ENCODE data around the gene CADM1. TPM values are rescaled to one million over a fixed set of nuclear protein-coding genes. Genes with fewer than 3 reads are reported as not detected.

CADM1 gene
- total and polyA plus RNA-seq, 2 donors (not counting 3 experiments of a cell fraction or from before 2014, with no cell fraction given), result 0.52 to 2.6 TPM

- H3K4me2 ChIP-seq (ENCODE audit: insufficient read depth, low read length), result no peak overlapping the region
- no peaks in the 10 kb centered on the region for H3K27me3 ChIP-seq (ENCODE audit: control insufficient read depth in 2 of 2, insufficient read depth in 2 of 2, low read length in 2 of 2)
- dilution Hi-C loops (cut with MboI; ENCODE audit: extremely low pct_ligation_motif_present, low sequenced_read_pairs), result no loop called here
- H2AFZ ChIP-seq (ENCODE audit: low read depth, low read length), result no peak overlapping the region
- no peaks in the 10 kb centered on the region for H3K9me3 ChIP-seq (replicated peaks; ENCODE audit: control insufficient read depth, insufficient read depth, low read length)
- POLR2A ChIA-PET, result no interaction called here
- no peak overlapping the region for H3K27ac ChIP-seq (ENCODE audit: insufficient read depth, low read depth, low read length)
- FAIRE-seq (no peak), DNase-seq (ENCODE audit: low read depth, low spot score) (no peak)
- BruUV-seq (replicated peaks), result no TSS peak
- H3K9me1 ChIP-seq (replicated peaks; ENCODE audit: control insufficient read depth, extremely low read depth, insufficient read depth, low read length), result no peaks in the 10 kb centered on the region
- H3K4me3 ChIP-seq (replicated peaks in 1 of 3; ENCODE audit: insufficient read depth in 1 of 3, low read depth in 1 of 3, low read length in 3 of 3), result no peak overlapping the region
- no peaks in the 10 kb centered on the region for H3K36me3 ChIP-seq (ENCODE audit: control insufficient read depth in 2 of 2, extremely low read depth in 1 of 2, insufficient read depth in 2 of 2, low read length in 2 of 2)
- CTCF ChIA-PET, result no interaction called here
- H3K79me2 ChIP-seq (ENCODE audit: control insufficient read depth, insufficient read depth, low read length), result no peaks in the 10 kb centered on the region
- no peaks in the 10 kb centered on the region for H4K20me1 ChIP-seq (replicated peaks; ENCODE audit: control insufficient read depth, extremely low read depth, insufficient read depth, low read length)
- no peak overlapping the region for H3K9ac ChIP-seq (replicated peaks; ENCODE audit: extremely low read depth, insufficient read depth, low read length)
- intact Hi-C loops (cut with micrococcal nuclease), result no loop called here
- no peak for TF ChIP-seq GATA2 (IDR thresholded peaks at IDR 0.05; ENCODE audit: insufficient read depth, insufficient read length, low read depth, low read length)
- no peak for TF ChIP-seq JUN (IDR thresholded peaks at IDR 0.05; ENCODE audit: borderline replicate concordance, insufficient read depth, insufficient read length, low read depth)
- H3K4me1 ChIP-seq (ENCODE audit: control insufficient read depth, extremely low read depth, insufficient read depth, low read length), result no peaks in the 10 kb centered on the region
Observed at GRCh38 chr11:115439969-115440540, 64.2 kb downstream of the CADM1 start.

GRCh38 chr11:115439385-115439784, 64.8 kb downstream of the CADM1 start:
- no peaks in the 10 kb centered on the region for H3K27me3 ChIP-seq (ENCODE audit: control insufficient read depth in 2 of 2, insufficient read depth in 2 of 2, low read length in 2 of 2)
- no peak overlapping the region for H3K4me3 ChIP-seq (replicated peaks in 1 of 3; ENCODE audit: insufficient read depth in 1 of 3, low read depth in 1 of 3, low read length in 3 of 3)
- TF ChIP-seq CTCF (IDR thresholded peaks at IDR 0.05; ENCODE audit: extremely low read depth in 1 of 2, insufficient read depth in 1 of 2, low read depth in 1 of 2, low read length in 2 of 2) (no peak), POLR2AphosphoS5 (IDR thresholded peaks at IDR 0.05; ENCODE audit: insufficient read depth, low read depth, low read length) (no peak), GATA2 (IDR thresholded peaks at IDR 0.05; ENCODE audit: insufficient read depth, insufficient read length, low read depth, low read length) (no peak), MYC (IDR thresholded peaks at IDR 0.05; ENCODE audit: low read depth, low read length) (no peak), EZH2 (IDR thresholded peaks at IDR 0.05; ENCODE audit: borderline replicate concordance, low read depth, low read length, severe bottlenecking) (no peak), FOS (IDR thresholded peaks at IDR 0.05; ENCODE audit: borderline replicate concordance, insufficient read depth, low read length) (no peak), JUN (IDR thresholded peaks at IDR 0.05; ENCODE audit: borderline replicate concordance, insufficient read depth, insufficient read length, low read depth) (no peak), POLR2A (IDR thresholded peaks at IDR 0.05; ENCODE audit: low read depth, low read length) (no peak), MAX (IDR thresholded peaks at IDR 0.05; ENCODE audit: insufficient read depth, insufficient read length) (no peak)
- H3K36me3 ChIP-seq (ENCODE audit: control insufficient read depth in 2 of 2, extremely low read depth in 1 of 2, insufficient read depth in 2 of 2, low read length in 2 of 2), result no peaks in the 10 kb centered on the region
- intact Hi-C loops (cut with micrococcal nuclease), result no loop called here
- no peaks in the 10 kb centered on the region for H3K79me2 ChIP-seq (ENCODE audit: control insufficient read depth, insufficient read depth, low read length)
- dilution Hi-C loops (cut with MboI; ENCODE audit: extremely low pct_ligation_motif_present, low sequenced_read_pairs), result no loop called here
- ChIA-PET CTCF (no interaction called here), POLR2A (no interaction called here)
- H2AFZ ChIP-seq (ENCODE audit: low read depth, low read length), result no peak overlapping the region
- H3K9me1 ChIP-seq (replicated peaks; ENCODE audit: control insufficient read depth, extremely low read depth, insufficient read depth, low read length), result no peaks in the 10 kb centered on the region
- H3K27ac ChIP-seq (ENCODE audit: insufficient read depth, low read depth, low read length), result no peak overlapping the region
- H4K20me1 ChIP-seq (replicated peaks; ENCODE audit: control insufficient read depth, extremely low read depth, insufficient read depth, low read length), result no peaks in the 10 kb centered on the region
- FAIRE-seq, result no peak
- H3K4me1 ChIP-seq (ENCODE audit: control insufficient read depth, extremely low read depth, insufficient read depth, low read length), result no peaks in the 10 kb centered on the region
- no peak for DNase-seq (ENCODE audit: low read depth, low spot score)
- H3K4me2 ChIP-seq (ENCODE audit: insufficient read depth, low read length), result no peak overlapping the region
- no peak overlapping the region for H3K9ac ChIP-seq (replicated peaks; ENCODE audit: extremely low read depth, insufficient read depth, low read length)
- no peaks in the 10 kb centered on the region for H3K9me3 ChIP-seq (replicated peaks; ENCODE audit: control insufficient read depth, insufficient read depth, low read length)
- no TSS peak for BruUV-seq (replicated peaks)
